SK-N-SH (cell line): Measurements from ENCODE around the gene CDIPT. TPM values are rescaled to one million over a fixed set of nuclear protein-coding genes. Genes with fewer than 3 reads are reported as not detected.

Experiments used
- CTCF ChIA-PET: fragments of 300-600, 350-600 bp; formaldehyde crosslinking; extraction: SDS; loops from one replicate; lab custom pipeline; 2021; lab: Yijun Ruan, JAX
- POLR2A ChIA-PET: fragments of 350-600 bp; sonication (Branson Sonifier 250); formaldehyde crosslinking; extraction: SDS; loops from one replicate; lab custom pipeline; 2020; ENCODE audit warnings: antibody characterized with exemption, inconsistent platforms; lab: Yijun Ruan, JAX
- DNase-seq: peaks from one replicate; pipeline ENCODE4 v3.0.0; 2012
- H2AFZ ChIP-seq: fragments of 200-600 bp; sonication (generic); 2 replicates; pipeline ENCODE4 v1.8.1; 2016; ENCODE audit warnings: antibody characterized with exemption, mild to moderate bottlenecking, low read depth
- H3F3A ChIP-seq: fragments of 200-600 bp; sonication (generic); replicated peaks from 2 replicates; pipeline ENCODE3; 2016; ENCODE audit warnings: antibody characterized with exemption, mild to moderate bottlenecking; ENCODE audit not compliant: insufficient read depth
- H3K27ac ChIP-seq, 2 experiments: fragments of 200-500 bp in 1 of 2; fragments of 200-600 bp in 1 of 2; sonication (Bioruptor generic) in 1 of 2; sonication (generic), shearing (Covaris generic) in 1 of 2; 2 replicates each; pipeline versions ENCODE4 v1.5.1 to v1.6.1; 2014 to 2016; ENCODE audit warnings: low read depth in 2 of 2, inconsistent platforms in 1 of 2, low read length in 1 of 2, mild to moderate bottlenecking in 1 of 2, mixed read lengths in 1 of 2
- H3K27me3 ChIP-seq: fragments of 200-600 bp; sonication (generic), shearing (Covaris generic); 2 replicates; pipeline ENCODE4 v1.6.1; 2016; ENCODE audit warnings: mixed run types; ENCODE audit not compliant: insufficient read depth
- H3K36me3 ChIP-seq, 2 experiments: fragments of 200-500 bp in 1 of 2; fragments of 200-600 bp in 1 of 2; sonication (Bioruptor generic) in 1 of 2; sonication (generic) in 1 of 2; replicated peaks in 1 of 2; 2 replicates each; pipeline versions ENCODE3 to v1.5.1; 2014 to 2016; ENCODE audit warnings: low read length in 1 of 2, mild to moderate bottlenecking in 1 of 2; ENCODE audit not compliant: insufficient read depth in 2 of 2, control insufficient read depth in 1 of 2
- H3K4me1 ChIP-seq, 2 experiments: fragments of 200-500 bp in 1 of 2; fragments of 200-600 bp in 1 of 2; sonication (Bioruptor generic) in 1 of 2; sonication (generic), shearing (Covaris generic) in 1 of 2; 2 replicates each; pipeline versions ENCODE4 v1.5.1 to v1.6.1; 2014 to 2016; ENCODE audit warnings: low read depth in 1 of 2, low read length in 1 of 2, mixed run types in 1 of 2; ENCODE audit not compliant: insufficient read depth in 2 of 2, control insufficient read depth in 1 of 2
- H3K4me2 ChIP-seq: fragments of 200-600 bp; sonication (generic), shearing (Covaris generic); 2 replicates; pipeline ENCODE4 v1.6.1; 2017; ENCODE audit warnings: mixed run types
- H3K4me3 ChIP-seq, 2 experiments: fragments of 200-500 bp in 1 of 2; fragments of 200-600 bp in 1 of 2; sonication (Bioruptor generic) in 1 of 2; sonication (generic), shearing (Covaris generic) in 1 of 2; 2 replicates each; pipeline versions ENCODE4 v1.5.1 to v1.8.1; 2014 to 2016; ENCODE audit warnings: low read depth in 2 of 2, inconsistent platforms in 1 of 2, low read length in 1 of 2, mild to moderate bottlenecking in 1 of 2, mixed read lengths in 1 of 2, moderate library complexity in 1 of 2
- H3K79me2 ChIP-seq: fragments of 200-600 bp; sonication (generic); 2 replicates; pipeline ENCODE4 v1.8.1; 2017; ENCODE audit warnings: mild to moderate bottlenecking; ENCODE audit not compliant: insufficient read depth
- H3K9ac ChIP-seq: fragments of 200-600 bp; sonication (generic); 2 replicates; pipeline ENCODE4 v1.6.1; 2017; ENCODE audit warnings: mixed run types
- H3K9me2 ChIP-seq: fragments of 200-600 bp; sonication (generic); 2 replicates; pipeline ENCODE4 v1.6.1; 2017; ENCODE audit warnings: mixed run types
- H3K9me3 ChIP-seq: fragments of 200-600 bp; sonication (generic); 2 replicates; pipeline ENCODE4 v1.6.1; 2017; ENCODE audit warnings: mixed run types, mild to moderate bottlenecking, moderate library complexity
- H4K20me1 ChIP-seq: fragments of 200-600 bp; sonication (generic); 2 replicates; pipeline ENCODE4 v1.6.1; 2017; ENCODE audit warnings: mild to moderate bottlenecking, mixed run types; ENCODE audit not compliant: insufficient read depth
- CHD2 ChIP-seq: fragments of 150-350 bp; IDR thresholded peaks from 2 replicates; pipeline ENCODE4 v1.6.1; 2018; ENCODE audit warnings: low read length; ENCODE audit not compliant: partially characterized antibody
- ELF1 ChIP-seq: IDR thresholded peaks from 2 replicates; pipeline ENCODE4 v1.4.0; 2012
- EP300 ChIP-seq, 2 experiments: IDR thresholded peaks; 2 replicates each; pipeline versions ENCODE4 v1.4.0 to v1.6.1; 2012; ENCODE audit warnings: borderline replicate concordance in 1 of 2, low read depth in 1 of 2, low read length in 1 of 2
- FOSL2 ChIP-seq: IDR thresholded peaks from 2 replicates; pipeline ENCODE4 v1.4.0; 2012; ENCODE audit warnings: low read depth, mild to moderate bottlenecking, moderate library complexity, borderline replicate concordance
- FOXM1 ChIP-seq: IDR thresholded peaks from 2 replicates; pipeline ENCODE4 v1.4.0; 2012; ENCODE audit warnings: low read depth, mild to moderate bottlenecking
- MEF2A ChIP-seq: IDR thresholded peaks from 2 replicates; pipeline ENCODE4 v1.4.0; 2012; ENCODE audit warnings: low read depth, borderline replicate concordance
- NFIC ChIP-seq: IDR thresholded peaks from 2 replicates; pipeline ENCODE4 v1.4.0; 2012; ENCODE audit warnings: borderline replicate concordance
- NRF1 ChIP-seq: IDR thresholded peaks from 2 replicates; pipeline ENCODE4 v1.6.1; 2012; ENCODE audit warnings: low read depth, mild to moderate bottlenecking, low read length
- POLR2AphosphoS5 ChIP-seq: IDR thresholded peaks from 2 replicates; pipeline ENCODE4 v1.6.1; 2012; ENCODE audit warnings: low read depth, low read length
- RCOR1 ChIP-seq: fragments of 150-350 bp; IDR thresholded peaks from 2 replicates; pipeline ENCODE4 v1.6.1; 2017; ENCODE audit warnings: antibody characterized with exemption, low read length
- RFX5 ChIP-seq: IDR thresholded peaks from 2 replicates; pipeline ENCODE4 v1.6.1; 2012; ENCODE audit warnings: mild to moderate bottlenecking, improper control_type of control experiment, low read length
- RXRA ChIP-seq: IDR thresholded peaks from 2 replicates; pipeline ENCODE4 v1.4.0; 2012; ENCODE audit warnings: low read depth, mild to moderate bottlenecking, borderline replicate concordance
- SIN3A ChIP-seq: IDR thresholded peaks from 2 replicates; pipeline ENCODE4 v1.6.1; 2012; ENCODE audit warnings: low read depth, mild to moderate bottlenecking, low read length, moderate library complexity, borderline replicate concordance
- YY1 ChIP-seq: IDR thresholded peaks from 2 replicates; pipeline ENCODE4 v1.4.0; 2012; ENCODE audit warnings: low read depth, mild to moderate bottlenecking
- WGBS: methylation state at CpG from one replicate; pipeline ENCODE4 v1.1.6; 2017; ENCODE audit warnings: low lambda C conversion rate; 5-methylcytosine and 5-hydroxymethylcytosine counted together
- polyA plus RNA-seq, 3 experiments: library from polyadenylated mRNA; depleted of rRNA; stranded (reverse); fragments of >200 nt; gene quantifications; 2 replicates each; pipeline ENCODE4 v1.2.3, GENCODE V29; 2012
- TF ChIP-seq, protein P1 (sequence below): IDR thresholded peaks from 2 replicates; pipeline ENCODE4 v1.6.1; 2012; ENCODE audit warnings: mild to moderate bottlenecking, low read depth, low read length, moderate library complexity
- TF ChIP-seq, protein P2 (sequence below): IDR thresholded peaks from 2 replicates; pipeline ENCODE4 v1.4.0; 2012; ENCODE audit warnings: low read depth, borderline replicate concordance
- TF ChIP-seq, protein P3 (sequence below): fragments of 200-600 bp; sonication (generic); IDR thresholded peaks from 2 replicates; pipeline ENCODE4 v1.6.1; 2017; ENCODE audit warnings: antibody characterized with exemption, mild to moderate bottlenecking, moderate library complexity

The CDIPT gene
- polyA plus RNA-seq, 1 of the 3 experiments (the other 2 are of a cell fraction): 90.7 TPM

DNA sequence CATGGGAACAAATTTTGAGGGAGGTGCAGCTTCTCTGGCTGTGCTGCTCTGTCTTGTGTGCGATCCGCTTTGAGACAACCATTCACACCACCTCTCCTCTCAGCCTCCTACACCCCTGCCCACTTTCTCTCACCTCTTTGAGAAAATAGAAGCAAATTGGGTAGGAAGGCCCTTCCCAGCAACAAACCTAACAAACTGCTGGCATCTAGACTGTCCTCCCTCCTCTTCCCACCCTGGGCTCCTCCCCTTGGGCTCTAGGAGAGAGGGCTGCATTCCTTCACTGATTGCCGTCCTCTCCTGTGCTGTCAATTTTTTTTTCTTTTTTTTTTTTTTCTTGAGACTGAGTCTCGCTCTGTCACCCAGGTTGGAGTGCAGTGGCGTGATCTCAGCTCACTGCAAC, 13.5 kb downstream of the CDIPT start:
- TF ChIP-seq RXRA (no peak), FOXM1 (no peak), ELF1 (no peak), POLR2AphosphoS5 (no peak), CHD2 (no peak), RFX5 (no peak), EP300 (IDR thresholded peaks at IDR 0.05; ENCODE audit: borderline replicate concordance in 1 of 2, low read depth in 1 of 2, low read length in 1 of 2) (no peak), SIN3A (no peak), YY1 (no peak), NFIC (no peak), NRF1 (no peak), FOSL2 (no peak), RCOR1 (no peak), MEF2A (no peak)
- TF ChIP-seq, protein P1, sequence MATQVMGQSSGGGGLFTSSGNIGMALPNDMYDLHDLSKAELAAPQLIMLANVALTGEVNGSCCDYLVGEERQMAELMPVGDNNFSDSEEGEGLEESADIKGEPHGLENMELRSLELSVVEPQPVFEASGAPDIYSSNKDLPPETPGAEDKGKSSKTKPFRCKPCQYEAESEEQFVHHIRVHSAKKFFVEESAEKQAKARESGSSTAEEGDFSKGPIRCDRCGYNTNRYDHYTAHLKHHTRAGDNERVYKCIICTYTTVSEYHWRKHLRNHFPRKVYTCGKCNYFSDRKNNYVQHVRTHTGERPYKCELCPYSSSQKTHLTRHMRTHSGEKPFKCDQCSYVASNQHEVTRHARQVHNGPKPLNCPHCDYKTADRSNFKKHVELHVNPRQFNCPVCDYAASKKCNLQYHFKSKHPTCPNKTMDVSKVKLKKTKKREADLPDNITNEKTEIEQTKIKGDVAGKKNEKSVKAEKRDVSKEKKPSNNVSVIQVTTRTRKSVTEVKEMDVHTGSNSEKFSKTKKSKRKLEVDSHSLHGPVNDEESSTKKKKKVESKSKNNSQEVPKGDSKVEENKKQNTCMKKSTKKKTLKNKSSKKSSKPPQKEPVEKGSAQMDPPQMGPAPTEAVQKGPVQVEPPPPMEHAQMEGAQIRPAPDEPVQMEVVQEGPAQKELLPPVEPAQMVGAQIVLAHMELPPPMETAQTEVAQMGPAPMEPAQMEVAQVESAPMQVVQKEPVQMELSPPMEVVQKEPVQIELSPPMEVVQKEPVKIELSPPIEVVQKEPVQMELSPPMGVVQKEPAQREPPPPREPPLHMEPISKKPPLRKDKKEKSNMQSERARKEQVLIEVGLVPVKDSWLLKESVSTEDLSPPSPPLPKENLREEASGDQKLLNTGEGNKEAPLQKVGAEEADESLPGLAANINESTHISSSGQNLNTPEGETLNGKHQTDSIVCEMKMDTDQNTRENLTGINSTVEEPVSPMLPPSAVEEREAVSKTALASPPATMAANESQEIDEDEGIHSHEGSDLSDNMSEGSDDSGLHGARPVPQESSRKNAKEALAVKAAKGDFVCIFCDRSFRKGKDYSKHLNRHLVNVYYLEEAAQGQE: no peak
- TF ChIP-seq, protein P2, sequence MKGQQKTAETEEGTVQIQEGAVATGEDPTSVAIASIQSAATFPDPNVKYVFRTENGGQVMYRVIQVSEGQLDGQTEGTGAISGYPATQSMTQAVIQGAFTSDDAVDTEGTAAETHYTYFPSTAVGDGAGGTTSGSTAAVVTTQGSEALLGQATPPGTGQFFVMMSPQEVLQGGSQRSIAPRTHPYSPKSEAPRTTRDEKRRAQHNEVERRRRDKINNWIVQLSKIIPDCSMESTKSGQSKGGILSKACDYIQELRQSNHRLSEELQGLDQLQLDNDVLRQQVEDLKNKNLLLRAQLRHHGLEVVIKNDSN: no peak
- TF ChIP-seq, protein P3, sequence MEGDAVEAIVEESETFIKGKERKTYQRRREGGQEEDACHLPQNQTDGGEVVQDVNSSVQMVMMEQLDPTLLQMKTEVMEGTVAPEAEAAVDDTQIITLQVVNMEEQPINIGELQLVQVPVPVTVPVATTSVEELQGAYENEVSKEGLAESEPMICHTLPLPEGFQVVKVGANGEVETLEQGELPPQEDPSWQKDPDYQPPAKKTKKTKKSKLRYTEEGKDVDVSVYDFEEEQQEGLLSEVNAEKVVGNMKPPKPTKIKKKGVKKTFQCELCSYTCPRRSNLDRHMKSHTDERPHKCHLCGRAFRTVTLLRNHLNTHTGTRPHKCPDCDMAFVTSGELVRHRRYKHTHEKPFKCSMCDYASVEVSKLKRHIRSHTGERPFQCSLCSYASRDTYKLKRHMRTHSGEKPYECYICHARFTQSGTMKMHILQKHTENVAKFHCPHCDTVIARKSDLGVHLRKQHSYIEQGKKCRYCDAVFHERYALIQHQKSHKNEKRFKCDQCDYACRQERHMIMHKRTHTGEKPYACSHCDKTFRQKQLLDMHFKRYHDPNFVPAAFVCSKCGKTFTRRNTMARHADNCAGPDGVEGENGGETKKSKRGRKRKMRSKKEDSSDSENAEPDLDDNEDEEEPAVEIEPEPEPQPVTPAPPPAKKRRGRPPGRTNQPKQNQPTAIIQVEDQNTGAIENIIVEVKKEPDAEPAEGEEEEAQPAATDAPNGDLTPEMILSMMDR: no peak

More for the DNA sequence above, 13.5 kb downstream of the CDIPT start:
- Histone ChIP-seq H3K27me3 (no peaks in the 10 kb centered on the region), H3K9me2 (no peaks in the 10 kb centered on the region), H3K27ac (no peak overlapping the region), H3K4me1 (no peaks in the 10 kb centered on the region), H2AFZ (no peak overlapping the region), H3F3A (peaks cover 30% of the 10 kb centered on the region), H3K9ac (no peak overlapping the region), H3K36me3 (peaks cover 15 to 16% of the 10 kb centered on the region in 2 experiments), H3K79me2 (no peaks in the 10 kb centered on the region), H3K4me2 (no peak overlapping the region), H3K9me3 (no peaks in the 10 kb centered on the region), H4K20me1 (no peaks in the 10 kb centered on the region), H3K4me3 (no peak overlapping the region)
- no peak for DNase-seq
- CTCF ChIA-PET: interaction anchor here (0.9 to 5.9 kb wide), 12 partner anchors 9 to 156 kb away, joined by 3 to 129 read pairs (median 10); partner anchors contain the start of genes KIF22, MVP, PAGR1 and PRRT2
- 86% methylated on average over 5 of the region's 5 CpGs for WGBS
- POLR2A ChIA-PET: no interaction called here
